ENCODE results near the gene CARD11.
"Not testable (repeated sequence)": the region's sequence is repeated elsewhere in the genome, so short reads cannot be mapped to it uniquely, and the experiment has no call there.

CARD11 gene

DNA sequence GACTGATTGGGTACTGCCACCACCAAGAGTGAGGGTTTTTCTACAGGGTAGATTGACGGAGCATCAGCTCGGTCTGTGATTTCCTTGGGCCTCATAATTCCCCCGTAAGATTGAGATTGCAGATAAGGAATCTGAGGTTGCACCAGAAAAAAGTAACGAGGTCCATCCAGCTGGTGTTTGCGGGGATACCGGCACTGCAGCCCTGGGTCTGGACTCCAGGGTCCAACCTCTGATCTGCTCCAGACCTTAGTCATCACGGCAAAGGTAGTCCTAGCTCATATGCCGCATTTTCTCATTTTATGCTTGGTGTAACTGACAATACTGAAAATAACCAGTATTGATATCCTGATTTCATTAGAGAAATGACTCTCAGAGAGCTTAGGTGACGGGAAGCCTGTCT, 3.9 kb downstream of the CARD11 start:
- Mint-ChIP-seq H3K36me3 (ENCODE audit: low read depth) (peaks cover 48% of the 10 kb centered on the region), H3K4me3 (peak overlapping the region; percentile 24), H3K27me3 (no peaks in the 10 kb centered on the region), H3K27ac (peak overlapping the region; percentile 81), H3K4me1 (ENCODE audit: low read depth) (peaks cover 71% of the 10 kb centered on the region), H3K9me3 (no peaks in the 10 kb centered on the region)

DNA sequence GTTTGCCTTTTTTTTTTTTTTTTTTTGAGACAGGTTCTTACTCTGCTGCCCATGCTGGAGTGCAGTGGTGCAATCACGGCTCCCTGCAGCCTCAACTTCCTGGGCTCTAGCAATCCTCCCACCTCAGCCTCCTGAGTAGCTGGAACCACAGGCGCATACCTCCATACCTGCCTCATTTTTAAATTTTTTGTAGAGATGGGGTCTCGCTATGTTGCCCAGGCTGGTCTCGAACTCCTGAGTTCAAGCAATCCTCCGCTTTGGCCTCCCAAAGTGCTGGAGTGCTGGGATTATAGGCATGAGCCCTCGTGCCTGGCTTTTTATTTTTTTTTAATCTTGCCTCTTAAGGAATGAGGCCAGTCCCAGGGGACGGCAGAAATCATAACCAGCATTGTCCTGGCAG, 5.7 kb downstream of the CARD11 start:
- H3K27me3 Mint-ChIP-seq, H3K9me3 Mint-ChIP-seq: not testable (repeated sequence)
- peaks cover 75% of the 10 kb centered on the region for H3K4me1 Mint-ChIP-seq (ENCODE audit: low read depth)
- H3K36me3 Mint-ChIP-seq (ENCODE audit: low read depth): peaks cover 58% of the 10 kb centered on the region
- H3K27ac Mint-ChIP-seq: peak overlapping the region; percentile 21
- H3K4me3 Mint-ChIP-seq: peak overlapping the region; percentile 5

DNA sequence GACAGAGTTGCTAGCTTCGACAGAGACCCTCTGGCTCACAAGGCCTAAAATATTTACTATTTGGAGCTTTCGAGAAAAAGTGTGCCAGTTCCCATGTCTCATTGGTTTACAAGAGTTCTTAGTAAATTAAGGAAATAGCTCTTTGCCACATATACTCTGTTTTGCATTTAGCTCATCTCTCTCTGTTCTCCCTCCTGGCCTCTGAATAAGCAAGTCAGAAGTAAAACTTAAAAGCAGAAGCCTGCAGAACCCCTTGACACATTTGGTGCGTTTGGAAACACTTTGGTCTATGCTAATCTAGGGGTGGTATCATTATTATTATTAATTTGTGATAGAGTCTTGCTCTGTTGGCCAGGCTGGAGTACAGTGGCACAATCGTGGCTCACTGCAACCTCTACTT, 6.4 kb downstream of the CARD11 start:
- H3K4me1 Mint-ChIP-seq (ENCODE audit: low read depth): peaks cover 77% of the 10 kb centered on the region
- no peaks in the 10 kb centered on the region for H3K27me3 Mint-ChIP-seq
- H3K9me3 Mint-ChIP-seq: no peaks in the 10 kb centered on the region
- H3K27ac Mint-ChIP-seq: peak overlapping the region; percentile 66
- peaks cover 66% of the 10 kb centered on the region for H3K36me3 Mint-ChIP-seq (ENCODE audit: low read depth)
- H3K4me3 Mint-ChIP-seq: no peak overlapping the region

DNA sequence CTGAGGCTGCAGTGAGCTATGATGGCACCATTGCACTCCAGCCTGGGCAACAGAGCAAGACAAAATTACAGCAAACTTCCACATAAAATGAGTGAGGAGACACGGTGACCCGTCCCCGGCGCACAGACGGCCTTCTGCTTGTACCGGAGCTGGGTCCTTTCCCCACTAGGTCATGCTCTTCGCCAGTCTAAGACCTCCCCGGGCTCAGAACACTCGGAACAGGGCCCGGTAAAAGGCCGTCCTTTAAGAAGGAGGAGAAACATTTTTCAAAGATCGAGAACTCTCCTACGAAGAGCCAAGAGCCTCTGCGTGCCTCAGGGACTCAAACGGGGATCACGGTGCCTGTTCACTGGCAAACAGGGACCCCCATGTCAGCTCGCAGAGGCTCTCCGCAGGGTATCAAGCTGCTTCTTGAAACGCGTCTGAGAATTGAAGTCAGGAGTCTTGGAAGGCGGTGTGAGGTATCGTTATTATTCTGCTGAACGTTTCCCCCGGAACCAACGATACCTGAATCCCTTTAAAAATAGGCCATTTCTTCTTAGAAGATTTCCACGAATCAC, 9.0 kb downstream of the CARD11 start:
- Mint-ChIP-seq H3K27ac (peak overlapping the region; percentile 66), H3K4me1 (ENCODE audit: low read depth) (peaks cover 68% of the 10 kb centered on the region), H3K4me3 (no peak overlapping the region), H3K9me3 (no peaks in the 10 kb centered on the region), H3K27me3 (no peaks in the 10 kb centered on the region), H3K36me3 (ENCODE audit: low read depth) (peaks cover 65% of the 10 kb centered on the region)

DNA sequence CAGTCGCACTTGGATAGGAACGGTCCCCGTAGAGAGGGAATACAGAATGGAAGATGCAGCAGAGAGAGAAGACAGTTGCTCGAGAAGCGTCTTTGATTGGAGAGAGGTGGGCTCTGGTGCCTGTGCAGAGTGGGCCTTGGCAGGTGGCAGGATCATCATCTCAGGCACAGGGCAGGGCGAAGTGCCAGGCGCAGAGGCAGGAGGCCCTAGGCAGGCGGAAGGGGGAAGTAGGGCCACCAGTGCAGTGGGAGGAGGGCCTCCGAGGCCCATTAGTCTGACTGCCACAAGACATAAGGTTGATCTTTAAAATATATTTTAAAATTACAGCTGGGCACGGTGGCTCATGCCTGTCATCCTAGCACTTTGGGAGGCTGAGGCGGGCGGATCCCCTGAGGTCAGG, 10.1 kb downstream of the CARD11 start:
- Mint-ChIP-seq H3K36me3 (ENCODE audit: low read depth) (peaks cover 58% of the 10 kb centered on the region), H3K4me3 (no peak overlapping the region), H3K27me3 (no peaks in the 10 kb centered on the region), H3K27ac (peak overlapping the region; percentile 85), H3K9me3 (no peaks in the 10 kb centered on the region), H3K4me1 (ENCODE audit: low read depth) (peaks cover 69% of the 10 kb centered on the region)

DNA sequence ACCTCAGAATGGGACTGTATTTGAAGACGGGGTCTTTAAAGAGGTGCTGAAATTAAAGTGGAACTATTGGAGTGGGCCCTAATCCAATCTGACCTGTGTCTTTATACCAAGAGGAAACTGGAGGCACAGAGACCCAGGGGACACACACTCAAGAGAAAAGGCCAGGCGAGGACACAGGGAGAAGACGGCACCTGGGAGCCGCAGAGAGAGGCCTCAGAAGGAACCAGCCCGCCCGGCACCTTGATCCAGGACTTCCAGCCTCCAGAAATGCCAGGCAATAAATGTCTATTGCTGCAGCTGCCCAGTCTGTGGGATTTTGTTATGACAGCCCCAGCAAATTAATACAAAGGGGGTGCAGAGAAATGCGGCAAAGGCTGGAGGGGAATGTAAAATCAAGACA, 10.5 kb downstream of the CARD11 start:
- Mint-ChIP-seq H3K36me3 (ENCODE audit: low read depth) (peaks cover 54% of the 10 kb centered on the region), H3K27me3 (no peaks in the 10 kb centered on the region), H3K4me3 (no peak overlapping the region), H3K27ac (peak overlapping the region; percentile 85), H3K4me1 (ENCODE audit: low read depth) (peaks cover 69% of the 10 kb centered on the region), H3K9me3 (no peaks in the 10 kb centered on the region)

DNA sequence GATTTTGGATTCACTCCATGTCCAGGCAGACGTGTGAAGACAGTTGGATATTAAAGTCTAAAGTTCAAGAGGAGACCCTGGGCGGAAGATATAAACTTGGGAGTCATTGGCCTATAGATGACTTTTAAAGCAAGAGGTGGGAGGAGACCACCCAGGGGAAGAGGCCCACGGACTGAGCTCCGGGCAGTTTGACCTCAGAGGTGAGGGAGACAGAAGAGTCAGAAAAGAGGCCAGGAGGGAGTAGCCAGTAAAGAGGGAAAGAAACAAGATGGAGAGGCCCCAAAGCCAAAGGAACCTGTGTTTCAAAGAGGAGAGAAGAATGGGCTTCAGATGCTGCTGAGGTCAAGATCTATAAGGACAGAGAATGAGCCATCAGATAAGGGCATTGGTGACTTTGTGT, 11.4 kb downstream of the CARD11 start:
- peaks cover 69% of the 10 kb centered on the region for H3K4me1 Mint-ChIP-seq (ENCODE audit: low read depth)
- no peaks in the 10 kb centered on the region for H3K27me3 Mint-ChIP-seq
- H3K36me3 Mint-ChIP-seq (ENCODE audit: low read depth): peaks cover 56% of the 10 kb centered on the region
- H3K4me3 Mint-ChIP-seq: no peak overlapping the region
- H3K27ac Mint-ChIP-seq: peak overlapping the region; percentile 85
- no peaks in the 10 kb centered on the region for H3K9me3 Mint-ChIP-seq

DNA sequence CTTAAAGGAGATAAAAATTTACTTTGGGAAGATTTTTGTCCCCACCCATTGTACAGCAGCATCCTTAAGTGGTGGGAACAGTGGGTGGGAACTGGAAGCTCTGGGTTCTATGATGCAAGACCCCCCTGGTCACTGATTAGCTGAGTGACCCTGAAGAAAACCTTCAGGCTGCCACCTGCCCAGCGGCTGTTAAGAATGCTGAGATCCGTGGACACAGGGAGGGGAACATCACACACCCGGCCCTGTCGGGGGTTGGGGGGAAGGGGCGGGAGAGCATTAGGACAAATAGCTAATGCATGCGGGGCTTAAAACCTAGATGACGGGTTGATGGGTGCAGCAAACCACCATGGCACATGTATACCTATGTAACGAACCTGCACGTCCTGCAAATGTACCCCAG, 14.5 kb downstream of the CARD11 start:
- H3K27me3 Mint-ChIP-seq: no peaks in the 10 kb centered on the region
- H3K36me3 Mint-ChIP-seq (ENCODE audit: low read depth): peaks cover 65% of the 10 kb centered on the region
- no peak overlapping the region for H3K4me3 Mint-ChIP-seq
- peaks cover 54% of the 10 kb centered on the region for H3K4me1 Mint-ChIP-seq (ENCODE audit: low read depth)
- H3K27ac Mint-ChIP-seq: peak overlapping the region; percentile 89
- peaks cover 6% of the 10 kb centered on the region for H3K9me3 Mint-ChIP-seq

DNA sequence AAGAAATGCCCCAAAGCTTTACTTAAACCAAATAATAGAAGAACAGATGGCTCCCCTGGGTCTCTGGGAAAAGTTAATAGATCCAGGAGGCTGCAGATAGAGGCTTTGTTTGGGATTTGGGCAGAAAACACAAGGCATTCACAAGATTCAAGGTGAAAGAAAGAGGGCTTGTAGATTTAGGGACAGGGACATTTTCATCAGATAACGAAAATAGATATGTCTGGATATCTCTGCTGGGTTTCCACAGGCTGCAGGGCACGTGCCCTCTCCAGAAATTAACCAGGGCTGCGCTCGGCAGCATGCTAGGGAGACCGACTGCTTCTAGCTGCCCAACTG, 14.9 kb downstream of the CARD11 start:
- Mint-ChIP-seq H3K36me3 (ENCODE audit: low read depth) (peaks cover 69% of the 10 kb centered on the region), H3K9me3 (peaks cover 6% of the 10 kb centered on the region), H3K4me1 (ENCODE audit: low read depth) (peaks cover 54% of the 10 kb centered on the region), H3K27me3 (no peaks in the 10 kb centered on the region), H3K4me3 (no peak overlapping the region), H3K27ac (peak overlapping the region; percentile 89)

DNA sequence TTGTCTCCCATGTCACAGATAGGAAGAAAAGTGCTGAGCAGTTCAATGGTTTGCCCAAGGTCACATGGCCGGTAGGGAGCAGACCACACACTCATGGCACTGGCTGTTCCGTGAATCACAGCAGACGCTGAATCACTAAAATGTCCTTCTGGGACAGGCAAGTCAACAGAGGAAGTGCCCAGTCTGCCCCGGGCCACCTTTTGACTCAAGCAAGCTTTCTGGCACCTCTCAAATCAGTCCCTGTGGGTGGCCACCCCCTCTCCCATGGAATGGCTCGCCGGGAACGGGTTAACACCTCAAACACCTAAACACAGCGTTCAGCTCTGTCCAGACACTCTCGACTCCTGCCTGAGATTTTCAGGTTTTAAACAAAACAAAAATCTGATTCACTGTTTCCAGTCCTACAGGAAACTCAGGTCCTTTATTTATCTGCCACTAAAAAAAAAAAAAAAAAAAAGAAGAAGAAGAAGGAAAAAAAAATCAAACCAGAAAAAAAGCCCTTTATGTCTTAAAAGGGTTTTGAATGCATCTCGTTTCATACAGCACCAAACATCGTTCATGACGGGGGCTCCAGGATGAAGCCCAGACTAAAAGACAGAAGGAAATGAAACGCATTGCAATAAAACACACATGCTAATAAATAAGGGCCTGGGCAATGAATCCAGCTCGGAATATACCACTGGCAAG, 15.5 kb downstream of the CARD11 start:
- H3K36me3 Mint-ChIP-seq (ENCODE audit: low read depth): peaks cover 66% of the 10 kb centered on the region
- peak overlapping the region; percentile 89 for H3K27ac Mint-ChIP-seq
- peaks cover 50% of the 10 kb centered on the region for H3K4me1 Mint-ChIP-seq (ENCODE audit: low read depth)
- H3K4me3 Mint-ChIP-seq: peak overlapping the region; percentile 61
- no peaks in the 10 kb centered on the region for H3K27me3 Mint-ChIP-seq
- H3K9me3 Mint-ChIP-seq: peaks cover 6% of the 10 kb centered on the region

DNA sequence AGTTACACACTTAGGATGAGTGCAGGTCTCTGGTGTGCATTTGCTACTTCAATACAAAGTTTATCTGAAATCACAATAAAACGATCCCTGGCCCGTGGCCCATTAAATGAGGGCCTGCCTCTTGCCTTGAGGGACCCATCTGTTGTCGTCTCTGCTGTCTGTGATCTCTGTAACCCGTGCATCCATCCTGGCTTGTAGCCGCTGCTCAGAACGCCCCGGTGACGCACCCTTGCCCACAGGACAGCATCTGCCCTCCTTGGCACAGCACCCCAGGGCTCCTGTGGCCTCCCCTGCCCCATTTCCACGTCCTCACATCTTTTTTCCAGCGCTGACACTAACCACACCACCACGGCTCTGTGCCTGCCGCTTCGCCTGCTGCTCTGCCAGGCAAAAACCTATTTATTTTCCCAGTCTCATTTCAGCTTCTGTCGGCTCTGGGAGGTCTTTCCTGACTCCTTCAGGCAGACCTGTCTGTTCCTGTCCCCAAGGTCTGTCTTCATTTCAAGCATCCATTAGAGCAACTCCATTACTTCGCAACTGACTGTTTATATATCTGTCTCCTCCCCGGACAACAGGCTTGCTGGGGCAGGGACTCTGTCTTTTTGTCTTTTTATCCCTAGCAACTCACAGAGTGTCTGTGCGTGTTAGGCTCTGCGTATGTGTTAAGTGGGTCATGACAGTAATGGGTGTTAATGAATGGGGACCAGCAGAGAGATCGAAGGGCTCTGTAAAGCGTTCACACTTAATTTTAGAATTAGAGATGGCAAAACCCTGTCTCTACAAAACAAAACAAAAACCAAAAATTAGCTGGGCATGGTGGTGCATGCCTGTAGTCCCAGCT, 16.4 kb downstream of the CARD11 start:
- peaks cover 40% of the 10 kb centered on the region for H3K4me1 Mint-ChIP-seq (ENCODE audit: low read depth)
- H3K27me3 Mint-ChIP-seq: no peaks in the 10 kb centered on the region
- H3K4me3 Mint-ChIP-seq: no peak overlapping the region
- H3K36me3 Mint-ChIP-seq (ENCODE audit: low read depth): peaks cover 66% of the 10 kb centered on the region
- peak overlapping the region; percentile 89 for H3K27ac Mint-ChIP-seq
- H3K9me3 Mint-ChIP-seq: peaks cover 6% of the 10 kb centered on the region

DNA sequence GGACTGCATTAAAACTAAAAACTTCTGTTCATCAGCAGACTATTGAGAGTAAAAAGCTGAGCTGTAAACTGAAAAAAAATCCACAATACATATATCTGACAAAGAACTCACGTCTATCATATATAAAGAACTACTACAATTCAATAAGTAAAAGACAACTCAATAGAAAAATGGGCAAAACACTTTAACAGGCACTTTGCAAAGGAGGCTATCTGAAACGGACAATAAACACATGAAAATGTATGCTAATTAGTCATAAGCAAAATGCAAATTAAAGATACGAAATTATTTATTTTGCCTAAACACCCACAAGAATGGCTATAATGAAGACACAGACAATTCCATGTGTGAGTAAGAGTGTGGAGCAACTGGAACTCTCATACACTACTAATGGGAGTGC, 18.1 kb downstream of the CARD11 start:
- no peak overlapping the region for H3K27ac Mint-ChIP-seq
- no peak overlapping the region for H3K4me3 Mint-ChIP-seq
- H3K36me3 Mint-ChIP-seq (ENCODE audit: low read depth): peaks cover 69% of the 10 kb centered on the region
- peaks cover 38% of the 10 kb centered on the region for H3K4me1 Mint-ChIP-seq (ENCODE audit: low read depth)
- no peaks in the 10 kb centered on the region for H3K27me3 Mint-ChIP-seq
- peaks cover 18% of the 10 kb centered on the region for H3K9me3 Mint-ChIP-seq

DNA sequence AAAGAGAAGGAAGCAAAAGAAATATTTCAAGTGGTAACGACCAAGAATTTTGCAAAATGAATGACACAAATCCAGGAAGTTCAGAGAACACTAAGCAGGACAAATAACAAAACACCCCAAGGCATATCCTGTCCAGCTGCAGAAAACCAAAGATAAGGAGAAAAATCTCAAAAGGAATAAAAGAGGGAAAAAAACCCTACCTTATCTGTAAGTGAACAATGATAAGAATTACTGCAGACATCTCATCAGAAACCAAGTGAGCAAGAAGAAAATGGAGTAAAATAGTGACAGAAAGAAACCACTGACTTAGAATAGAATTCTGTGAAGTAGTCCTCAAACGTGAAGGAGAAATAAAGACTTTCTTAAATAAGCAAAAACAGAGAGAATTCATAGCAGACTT, 21.8 kb downstream of the CARD11 start:
- Mint-ChIP-seq H3K36me3 (ENCODE audit: low read depth) (peaks cover 84% of the 10 kb centered on the region), H3K4me1 (ENCODE audit: low read depth) (peaks cover 20% of the 10 kb centered on the region), H3K27ac (peak overlapping the region; percentile 5), H3K27me3 (no peaks in the 10 kb centered on the region), H3K4me3 (no peak overlapping the region), H3K9me3 (peaks cover 24% of the 10 kb centered on the region)

DNA sequence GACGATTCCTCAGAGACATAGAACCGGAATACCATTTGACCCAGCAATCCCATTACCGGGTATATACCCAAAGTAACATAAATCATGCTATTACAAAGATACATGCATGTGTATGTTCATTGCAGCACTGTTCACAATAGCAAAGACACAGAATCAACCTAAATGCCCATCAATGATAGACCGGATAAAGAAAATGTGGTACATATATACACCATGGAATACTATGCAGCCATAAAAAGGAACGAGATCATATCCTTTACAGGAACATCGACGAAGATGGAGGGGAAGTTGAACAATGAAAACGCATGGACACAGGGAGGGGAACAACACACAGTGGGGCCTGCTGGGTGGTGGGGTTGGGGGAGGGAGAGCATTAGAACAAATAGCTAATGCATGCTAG, 22.4 kb downstream of the CARD11 start:
- H3K27me3 Mint-ChIP-seq, H3K4me3 Mint-ChIP-seq, H3K27ac Mint-ChIP-seq: not testable (repeated sequence)
- H3K36me3 Mint-ChIP-seq (ENCODE audit: low read depth): peaks cover 83% of the 10 kb centered on the region
- H3K4me1 Mint-ChIP-seq (ENCODE audit: low read depth): peaks cover 20% of the 10 kb centered on the region
- peaks cover 24% of the 10 kb centered on the region for H3K9me3 Mint-ChIP-seq

DNA sequence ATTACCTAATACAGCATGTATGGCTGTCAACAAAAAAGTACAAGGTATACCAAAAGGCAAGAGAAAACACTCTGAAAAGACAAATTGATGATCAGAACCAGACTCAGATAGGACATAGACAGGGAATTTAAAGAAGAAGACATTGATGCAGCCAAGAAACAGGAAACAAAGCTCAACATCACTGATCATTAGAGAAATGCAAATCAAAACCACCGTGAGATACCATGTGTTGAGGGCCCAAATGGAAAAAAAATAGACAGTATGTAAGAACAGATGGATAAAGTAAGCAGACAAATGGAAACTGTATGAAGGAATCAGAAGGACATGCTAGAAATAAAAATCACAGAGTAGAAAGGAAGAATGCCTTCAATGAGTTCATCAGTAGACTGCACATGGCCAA, 23.3 kb downstream of the CARD11 start:
- Mint-ChIP-seq H3K27ac (peak overlapping the region; percentile 1), H3K4me3 (no peak overlapping the region), H3K9me3 (peaks cover 18% of the 10 kb centered on the region), H3K27me3 (no peaks in the 10 kb centered on the region), H3K36me3 (ENCODE audit: low read depth) (peaks cover 76% of the 10 kb centered on the region), H3K4me1 (ENCODE audit: low read depth) (peaks cover 20% of the 10 kb centered on the region)
